ENCODE data around the gene TCEAL3.
"Not testable (repeated sequence)": the region's sequence is repeated elsewhere in the genome, so short reads cannot be mapped to it uniquely, and the experiment has no call there.

DNA sequence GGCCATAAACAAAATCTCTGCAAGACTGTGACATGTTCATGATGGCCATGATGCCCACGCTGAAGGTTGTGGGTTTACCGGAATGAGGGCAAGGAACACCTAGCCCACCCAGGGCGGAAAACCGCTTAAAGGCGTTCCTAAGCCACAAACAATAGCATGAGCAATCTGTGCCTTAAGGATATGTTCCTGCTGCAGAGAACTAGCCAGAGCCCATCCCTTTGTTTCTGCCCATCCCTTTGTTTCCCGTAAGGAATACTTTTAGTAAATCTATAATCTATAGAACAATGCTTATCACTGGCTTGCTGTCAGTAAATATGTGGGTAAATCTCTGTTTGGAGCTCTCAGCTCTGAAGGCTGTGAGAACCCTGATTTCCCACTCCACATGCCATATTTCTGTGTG, 12.6 kb upstream of the TCEAL3 start:
- not testable (repeated sequence) for TF ChIP-seq HMGXB4 (CRISPR knock-in tag; IDR thresholded peaks at IDR 0.05; ENCODE audit: borderline replicate concordance); RAD21 (conservative IDR thresholded peaks at IDR 0.05 in 1 of 2, IDR thresholded peaks at IDR 0.05 in 1 of 2); HDAC2 (IDR thresholded peaks at IDR 0.05); HOXB5 (CRISPR knock-in tag; IDR thresholded peaks at IDR 0.05); POLR2A (IDR thresholded peaks at IDR 0.05; ENCODE audit: low read length)
